ENCODE data around the gene CYP26B1. TPM values are rescaled to one million over a fixed set of nuclear protein-coding genes. Genes with fewer than 3 reads are reported as not detected.

CYP26B1 gene
- total and polyA plus RNA-seq, 9 of the 15 experiments (the other 6 are each of a cell fraction or from before 2014, with no cell fraction given) = 0.01 to 0.13 (median 0.04) TPM; not detected in 6

DNA sequence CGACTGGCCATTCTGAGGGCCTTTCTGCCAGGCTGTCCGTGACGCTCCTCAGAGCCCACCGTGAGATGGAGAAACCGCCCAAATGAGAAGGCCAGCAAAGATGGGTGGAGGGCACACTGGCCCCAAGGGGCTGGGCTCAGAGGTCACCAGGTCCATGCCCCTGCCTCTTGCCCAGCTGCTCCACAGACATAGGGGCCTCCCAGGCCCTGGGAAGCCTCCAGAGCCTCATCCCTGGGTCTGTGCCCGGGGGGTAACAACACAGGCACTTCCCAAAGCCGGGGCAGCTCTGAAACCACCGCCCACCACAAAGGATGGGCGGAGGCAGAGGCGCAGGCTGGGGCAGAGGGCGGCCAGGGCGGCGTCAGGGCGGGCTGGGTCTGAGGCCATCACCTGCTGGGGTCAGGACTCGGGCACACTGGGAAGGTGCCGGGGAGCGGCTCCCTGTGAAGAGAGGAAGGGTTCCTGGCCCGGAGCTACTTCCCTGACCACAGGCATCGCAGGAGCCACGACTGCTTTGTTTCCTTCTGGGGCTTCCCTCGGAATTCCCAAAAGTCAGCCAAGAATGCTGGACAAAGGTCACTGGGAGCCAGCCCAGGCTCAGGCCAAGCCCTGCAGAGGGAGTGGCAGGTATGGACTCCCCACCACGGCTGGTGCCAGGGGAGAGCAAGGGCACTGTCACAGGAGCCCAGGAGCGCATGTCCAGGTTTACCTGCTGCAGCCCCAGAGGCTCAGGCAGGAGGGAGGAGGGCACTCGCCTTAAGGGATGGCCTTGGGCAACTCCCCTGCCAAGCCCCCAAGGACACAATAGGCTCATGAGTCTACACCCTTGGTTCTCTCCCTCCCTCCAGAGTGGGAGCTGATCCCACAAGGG lies 9.4 kb downstream of the CYP26B1 start:
- Histone ChIP-seq H2AFZ (ENCODE audit: low read depth, low read length) (no peak overlapping the region), H4K20me1 (replicated peaks; ENCODE audit: control insufficient read depth, insufficient read depth, low read length) (no peaks in the 10 kb centered on the region), H3K9me3 (replicated peaks; ENCODE audit: control insufficient read depth, insufficient read depth, low read depth, low read length) (no peaks in the 10 kb centered on the region), H3K36me3 (ENCODE audit: control insufficient read depth, insufficient read depth, low read length) (no peaks in the 10 kb centered on the region), H3K27ac (ENCODE audit: extremely low read depth, low read depth, low read length) (no peak overlapping the region), H3K4me2 (ENCODE audit: insufficient read depth, low read length) (no peak overlapping the region), H3K9ac (ENCODE audit: insufficient read depth in 1 of 2, low read depth in 2 of 2, low read length in 2 of 2) (peak overlapping the region in 1 of 2 experiments; percentile 35; a peak in 1 of 4 replicates), H3K79me2 (ENCODE audit: control insufficient read depth, insufficient read depth, low read length) (no peaks in the 10 kb centered on the region), H3K9me1 (ENCODE audit: control insufficient read depth, insufficient read depth, low read length) (peaks cover 5% of the 10 kb centered on the region), H3K27me3 (ENCODE audit: control insufficient read depth in 2 of 2, insufficient read depth in 2 of 2, low read length in 2 of 2) (peaks cover 0 to 26% of the 10 kb centered on the region in 2 experiments; a peak in 2 of 5 replicates), H3K4me1 (replicated peaks in 1 of 2; ENCODE audit: control insufficient read depth in 2 of 2, insufficient read depth in 2 of 2, low read length in 2 of 2) (peaks cover 0 to 20% of the 10 kb centered on the region in 2 experiments; a peak in 2 of 5 replicates), H3K4me3 (no peak overlapping the region)
- CTCF ChIA-PET (ENCODE audit: low intra/inter-chr PET ratio) = interaction anchor here (0.6 to 1.2 kb wide), 5 partner anchors 13 to 590 kb away, joined by 3 to 6 read pairs (median 4); no protein-coding TSS in a partner anchor
- DNase-seq (ENCODE audit: extremely low read depth in 1 of 4, low spot score in 3 of 4) (no peak), ATAC-seq (no peak), FAIRE-seq (no peak)
- WGBS (ENCODE audit: insufficient coverage, low coverage, missing lambda C conversion rate) = 6% methylated on average over 17 of the region's 24 CpGs
- intact Hi-C loops (cut with micrococcal nuclease) = loop anchor here (5.0 kb wide), 1 partner anchor 591 kb away; no protein-coding TSS in a partner anchor
- POLR2A ChIA-PET = interaction anchor here (0.6 kb wide), 1 partner anchor 1131 kb away, joined by 4 read pairs; no protein-coding TSS in a partner anchor
- TF ChIP-seq PPARD (CRISPR knock-in tag; IDR thresholded peaks at IDR 0.05) (no peak), FOXK2 (conservative IDR thresholded peaks at IDR 0.05 in 1 of 2, IDR thresholded peaks at IDR 0.05 in 1 of 2; ENCODE audit: low read depth in 2 of 2) (no peak), MAFG (tag; conservative IDR thresholded peaks at IDR 0.05) (no peak), XRCC3 (IDR thresholded peaks at IDR 0.05) (no peak), ELF1 (tag; IDR thresholded peaks at IDR 0.05) (no peak), PCBP1 (IDR thresholded peaks at IDR 0.05; ENCODE audit: low read depth, low read length, poor library complexity, severe bottlenecking) (no peak), YBX1 (IDR thresholded peaks at IDR 0.05) (no peak), HNRNPL (IDR thresholded peaks at IDR 0.05; ENCODE audit: low read depth, low read length) (no peak), ZSCAN32 (CRISPR knock-in tag; IDR thresholded peaks at IDR 0.05) (no peak), HDGF (IDR thresholded peaks at IDR 0.05) (no peak), MIER1 (IDR thresholded peaks at IDR 0.05; ENCODE audit: low read depth) (no peak), NONO (IDR thresholded peaks at IDR 0.05; ENCODE audit: low read depth in 2 of 2, low read length in 1 of 2) (no peak), ZBTB7A (IDR thresholded peaks at IDR 0.05; ENCODE audit: borderline replicate concordance, control insufficient read depth, low read depth, low read length) (no peak), MCM7 (IDR thresholded peaks at IDR 0.05) (no peak), ZEB2 (IDR thresholded peaks at IDR 0.05) (no peak)
- TF ChIP-seq, protein P1, sequence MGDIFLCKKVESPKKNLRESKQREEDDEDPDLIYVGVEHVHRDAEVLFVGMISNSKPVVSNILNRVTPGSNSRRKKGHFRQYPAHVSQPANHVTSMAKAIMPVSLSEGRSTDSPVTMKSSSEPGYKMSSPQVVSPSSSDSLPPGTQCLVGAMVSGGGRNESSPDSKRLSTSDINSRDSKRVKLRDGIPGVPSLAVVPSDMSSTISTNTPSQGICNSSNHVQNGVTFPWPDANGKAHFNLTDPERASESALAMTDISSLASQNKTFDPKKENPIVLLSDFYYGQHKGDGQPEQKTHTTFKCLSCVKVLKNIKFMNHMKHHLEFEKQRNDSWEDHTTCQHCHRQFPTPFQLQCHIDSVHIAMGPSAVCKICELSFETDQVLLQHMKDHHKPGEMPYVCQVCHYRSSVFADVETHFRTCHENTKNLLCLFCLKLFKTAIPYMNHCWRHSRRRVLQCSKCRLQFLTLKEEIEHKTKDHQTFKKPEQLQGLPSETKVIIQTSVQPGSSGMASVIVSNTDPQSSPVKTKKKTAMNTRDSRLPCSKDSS (IDR thresholded peaks at IDR 0.05; ENCODE audit: low read depth, partially characterized antibody) = no peak
- TF ChIP-seq, protein P2, sequence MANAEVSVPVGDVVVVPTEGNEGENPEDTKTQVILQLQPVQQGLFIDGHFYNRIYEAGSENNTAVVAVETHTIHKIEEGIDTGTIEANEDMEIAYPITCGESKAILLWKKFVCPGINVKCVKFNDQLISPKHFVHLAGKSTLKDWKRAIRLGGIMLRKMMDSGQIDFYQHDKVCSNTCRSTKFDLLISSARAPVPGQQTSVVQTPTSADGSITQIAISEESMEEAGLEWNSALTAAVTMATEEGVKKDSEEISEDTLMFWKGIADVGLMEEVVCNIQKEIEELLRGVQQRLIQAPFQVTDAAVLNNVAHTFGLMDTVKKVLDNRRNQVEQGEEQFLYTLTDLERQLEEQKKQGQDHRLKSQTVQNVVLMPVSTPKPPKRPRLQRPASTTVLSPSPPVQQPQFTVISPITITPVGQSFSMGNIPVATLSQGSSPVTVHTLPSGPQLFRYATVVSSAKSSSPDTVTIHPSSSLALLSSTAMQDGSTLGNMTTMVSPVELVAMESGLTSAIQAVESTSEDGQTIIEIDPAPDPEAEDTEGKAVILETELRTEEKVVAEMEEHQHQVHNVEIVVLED (CRISPR knock-in tag; IDR thresholded peaks at IDR 0.05) = no peak
- TF ChIP-seq, protein P3, sequence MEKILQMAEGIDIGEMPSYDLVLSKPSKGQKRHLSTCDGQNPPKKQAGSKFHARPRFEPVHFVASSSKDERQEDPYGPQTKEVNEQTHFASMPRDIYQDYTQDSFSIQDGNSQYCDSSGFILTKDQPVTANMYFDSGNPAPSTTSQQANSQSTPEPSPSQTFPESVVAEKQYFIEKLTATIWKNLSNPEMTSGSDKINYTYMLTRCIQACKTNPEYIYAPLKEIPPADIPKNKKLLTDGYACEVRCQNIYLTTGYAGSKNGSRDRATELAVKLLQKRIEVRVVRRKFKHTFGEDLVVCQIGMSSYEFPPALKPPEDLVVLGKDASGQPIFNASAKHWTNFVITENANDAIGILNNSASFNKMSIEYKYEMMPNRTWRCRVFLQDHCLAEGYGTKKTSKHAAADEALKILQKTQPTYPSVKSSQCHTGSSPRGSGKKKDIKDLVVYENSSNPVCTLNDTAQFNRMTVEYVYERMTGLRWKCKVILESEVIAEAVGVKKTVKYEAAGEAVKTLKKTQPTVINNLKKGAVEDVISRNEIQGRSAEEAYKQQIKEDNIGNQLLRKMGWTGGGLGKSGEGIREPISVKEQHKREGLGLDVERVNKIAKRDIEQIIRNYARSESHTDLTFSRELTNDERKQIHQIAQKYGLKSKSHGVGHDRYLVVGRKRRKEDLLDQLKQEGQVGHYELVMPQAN (IDR thresholded peaks at IDR 0.05; ENCODE audit: borderline replicate concordance) = no peak
- in situ Hi-C loops (cut with MboI) = no loop called here
- BruUV-seq (replicated peaks) = no TSS peak
